Measurements from ENCODE around the gene ASB4.
A peak's percentile ranks its signal among the peaks of the same experiment; 100 is the strongest.

Gene ASB4

GRCh38 chr7:95584769-95585425, 99.2 kb downstream of the ASB4 start:
- Mint-ChIP-seq H3K4me1 (peaks cover 5% of the 10 kb centered on the region), H3K36me3 (peaks cover 11% of the 10 kb centered on the region), H3K4me3 (no peak overlapping the region), H3K27ac (no peak overlapping the region), H3K9me3 (no peaks in the 10 kb centered on the region), H3K27me3 (no peaks in the 10 kb centered on the region)
- no peak for ATAC-seq

GRCh38 chr7:95585426-95585789, 99.7 kb downstream of the ASB4 start:
- no peaks in the 10 kb centered on the region for H3K9me3 Mint-ChIP-seq
- no peak overlapping the region for H3K4me3 Mint-ChIP-seq
- ATAC-seq, result no peak
- H3K27me3 Mint-ChIP-seq, result no peaks in the 10 kb centered on the region
- H3K4me1 Mint-ChIP-seq, result peaks cover 5% of the 10 kb centered on the region
- peaks cover 11% of the 10 kb centered on the region for H3K36me3 Mint-ChIP-seq
- H3K27ac Mint-ChIP-seq, result no peak overlapping the region

DNA sequence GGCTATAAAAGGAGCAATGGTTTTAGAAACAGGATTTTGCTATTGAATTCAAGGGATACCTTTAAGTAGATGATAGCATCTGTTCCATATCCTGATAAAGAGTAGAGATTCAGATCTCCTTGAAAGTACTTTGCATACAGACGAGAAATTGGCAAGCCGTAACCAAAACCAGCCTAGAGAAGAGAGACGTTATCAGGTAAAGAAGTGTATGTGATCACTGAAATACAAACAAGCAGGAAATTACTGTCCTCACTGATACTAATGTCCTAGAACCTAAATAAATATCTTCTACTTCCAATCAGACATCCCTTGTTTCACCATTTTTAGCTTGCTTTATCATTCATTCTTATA, 101.2 kb downstream of the ASB4 start:
- H3K4me1 Mint-ChIP-seq, result peaks cover 5% of the 10 kb centered on the region
- no peak overlapping the region for H3K4me3 Mint-ChIP-seq
- H3K36me3 Mint-ChIP-seq, result peaks cover 11% of the 10 kb centered on the region
- no peaks in the 10 kb centered on the region for H3K27me3 Mint-ChIP-seq
- no peak overlapping the region for H3K27ac Mint-ChIP-seq
- no peaks in the 10 kb centered on the region for H3K9me3 Mint-ChIP-seq
- no peak for ATAC-seq

GRCh38 chr7:95589031-95589430, 103.3 kb downstream of the ASB4 start:
- Mint-ChIP-seq H3K9me3 (no peaks in the 10 kb centered on the region), H3K4me3 (no peak overlapping the region), H3K4me1 (peaks cover 5% of the 10 kb centered on the region), H3K27ac (peak overlapping the region; percentile 32), H3K27me3 (no peaks in the 10 kb centered on the region), H3K36me3 (peaks cover 9% of the 10 kb centered on the region)
- ATAC-seq, result no peak

- Mint-ChIP-seq H3K27me3 (no peaks in the 10 kb centered on the region), H3K9me3 (no peaks in the 10 kb centered on the region), H3K27ac (peak overlapping the region; percentile 32), H3K4me3 (no peak overlapping the region), H3K4me1 (peaks cover 5% of the 10 kb centered on the region), H3K36me3 (peaks cover 5% of the 10 kb centered on the region)
- no peak for ATAC-seq
Measured at GRCh38 chr7:95589766-95590165, 104.0 kb downstream of the ASB4 start.
